GF-D8 (cell line): ENCODE results near the gene UBE3B.
A peak's percentile ranks its signal among the peaks of the same experiment; 100 is the strongest.

Experiments
- DNase-seq: peaks from one replicate; lab custom pipeline; 2025; lab: John Stamatoyannopoulos, UW

The UBE3B gene

DNA sequence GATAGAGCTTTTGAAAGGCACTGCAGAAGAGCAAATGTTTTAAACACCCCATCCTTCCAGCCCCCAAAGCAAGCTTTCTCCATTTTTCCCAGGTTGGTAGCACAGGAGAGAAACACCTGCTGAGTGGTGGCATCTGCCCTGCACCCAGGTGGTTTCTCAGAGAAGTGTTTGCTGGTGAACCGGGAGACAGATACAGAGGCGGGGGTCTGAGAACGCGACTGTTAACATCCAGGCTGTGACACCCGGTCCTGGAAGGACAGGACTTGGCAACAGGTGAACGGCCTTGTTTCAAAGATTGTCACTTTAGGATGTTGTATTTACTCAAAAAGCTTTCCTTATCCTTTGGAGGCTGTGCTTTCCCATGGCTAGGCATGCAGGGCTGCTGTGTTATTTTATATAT, 77.3 kb downstream of the UBE3B start:
- no peak for DNase-seq

DNA sequence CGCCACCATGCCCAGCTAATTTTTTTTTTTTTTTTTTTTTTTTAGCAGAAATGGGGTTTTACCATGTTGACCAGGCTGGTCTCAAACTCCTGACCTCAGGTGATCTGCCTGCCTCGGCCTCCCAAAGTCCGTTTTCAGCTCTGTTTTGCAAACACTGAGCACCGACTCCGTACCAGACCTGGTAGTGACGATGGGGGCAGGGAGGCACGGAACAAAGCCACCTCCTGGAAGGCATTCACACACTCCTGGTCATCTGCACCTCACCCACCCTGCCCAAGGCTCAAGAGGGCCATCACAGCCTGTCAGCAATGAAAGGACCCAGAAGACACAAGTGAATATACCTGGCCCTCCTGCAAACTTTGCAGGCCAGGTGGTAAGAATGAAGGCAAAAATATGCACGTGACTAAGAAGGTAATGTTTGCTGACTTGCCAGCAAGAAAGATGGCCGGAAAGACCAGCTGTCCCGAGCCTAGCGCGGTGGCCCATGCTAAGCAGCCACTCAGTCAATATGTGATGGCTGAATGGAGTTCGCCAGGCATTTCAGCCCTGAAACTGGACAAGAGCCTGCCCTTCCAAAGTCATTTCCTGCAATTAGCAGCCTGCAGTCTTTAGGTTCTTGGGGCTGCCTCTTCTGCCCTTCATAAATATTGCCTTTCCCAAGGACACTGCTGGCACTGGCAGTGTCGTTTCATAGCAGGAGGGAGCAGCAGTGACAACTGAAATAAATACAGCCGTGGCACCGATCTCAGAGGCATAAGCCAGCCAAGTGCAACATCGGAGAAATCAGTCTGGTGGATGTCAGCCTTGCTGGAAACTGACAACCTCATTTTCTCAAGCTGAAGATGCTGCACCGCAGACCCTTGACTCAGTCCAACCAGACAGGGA, 78.2 kb downstream of the UBE3B start:
- no peak for DNase-seq

DNA sequence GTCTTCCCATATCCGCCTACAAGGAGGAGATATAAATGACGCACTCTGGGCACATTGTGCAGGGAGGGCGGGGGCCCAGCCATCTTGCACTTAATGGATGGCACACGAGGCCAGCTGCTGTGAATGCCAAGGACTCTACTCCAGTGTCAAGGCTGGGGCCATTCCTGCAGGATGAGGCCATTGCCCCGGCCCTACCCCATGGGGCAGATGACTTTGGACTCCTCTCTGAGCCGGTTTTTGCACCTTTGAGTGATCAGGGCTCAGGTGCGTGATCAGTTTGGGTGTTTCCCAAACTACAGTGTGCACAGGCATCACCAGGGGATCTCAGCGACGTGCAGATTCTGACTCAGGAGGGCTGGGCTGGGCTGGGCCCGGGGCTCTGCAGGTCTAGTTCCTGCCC, 79.8 kb downstream of the UBE3B start:
- no peak for DNase-seq

DNA sequence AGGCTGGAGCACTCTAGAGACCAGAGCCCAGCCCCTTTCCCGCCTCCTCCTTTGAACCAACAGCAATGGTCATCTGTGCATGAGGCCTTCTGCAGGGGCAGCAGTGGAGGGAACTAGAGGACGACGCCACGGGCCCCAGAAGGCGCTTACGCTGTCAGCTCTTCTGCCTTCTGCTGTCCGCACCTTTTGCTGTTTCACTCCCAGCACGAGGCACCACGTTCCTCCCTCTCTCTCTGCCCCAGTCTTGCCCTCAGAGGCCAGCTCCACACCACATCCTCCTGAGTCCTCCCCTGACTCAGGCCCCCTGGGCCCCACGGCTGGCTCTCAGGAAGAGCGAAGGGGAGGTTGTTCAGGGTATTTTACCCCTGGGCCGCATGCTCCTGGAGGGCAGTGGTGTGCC, 80.4 kb downstream of the UBE3B start:
- no peak for DNase-seq

DNA sequence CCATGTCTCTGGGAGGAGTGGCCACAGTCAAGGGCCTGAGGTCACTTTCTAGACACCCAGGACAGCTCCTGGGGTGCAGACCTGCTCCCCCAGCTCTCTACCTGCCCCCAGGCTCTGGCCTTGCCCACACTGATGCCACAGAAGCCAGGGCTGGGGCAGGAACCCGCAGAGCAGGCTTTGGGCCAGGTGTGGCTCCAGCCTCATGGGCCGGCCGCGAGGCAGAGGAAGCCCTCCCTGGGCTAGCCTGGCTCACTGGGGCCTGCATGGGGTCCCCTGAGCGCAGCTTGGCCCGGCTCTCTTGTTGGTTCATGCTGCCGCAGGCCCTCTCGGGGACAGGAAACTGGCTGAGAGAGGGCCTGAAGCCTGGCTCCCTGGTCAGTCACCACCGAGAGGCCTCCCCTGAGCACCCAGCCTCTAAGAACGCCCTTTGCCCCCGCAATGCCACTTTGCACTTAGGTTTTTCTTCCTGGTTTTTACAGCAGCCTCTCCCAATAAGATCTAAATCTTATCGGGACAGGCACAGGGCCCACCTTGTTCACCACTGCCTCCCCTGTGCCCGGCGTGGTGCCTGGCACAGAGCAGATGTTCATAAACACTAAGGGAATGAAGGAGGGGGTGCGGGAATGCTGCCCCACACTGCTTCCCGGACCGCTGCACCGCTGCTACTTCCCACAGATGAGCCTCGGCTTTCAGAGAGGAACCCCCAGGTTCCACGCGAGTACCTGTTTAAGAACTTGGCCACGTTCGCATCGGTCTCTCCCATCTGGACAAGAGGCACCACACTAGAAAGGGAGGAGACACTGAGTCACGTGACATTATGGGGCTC, 81.2 kb downstream of the UBE3B start:
- DNase-seq: no peak

DNA sequence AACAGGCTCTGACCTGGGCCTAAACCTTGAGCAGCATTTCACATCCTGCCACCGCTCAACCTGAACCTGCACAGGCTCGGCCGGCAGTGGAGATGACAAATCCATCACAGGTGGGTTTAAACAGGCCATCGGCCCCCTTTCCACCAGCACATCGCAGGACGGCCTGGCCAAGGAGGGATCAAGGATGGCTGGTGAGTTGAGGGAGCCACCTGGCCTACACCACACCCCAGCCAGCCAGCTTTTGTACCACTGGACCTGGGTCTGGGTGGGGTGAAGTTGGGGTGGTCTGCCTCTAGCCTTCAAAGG, 81.7 kb downstream of the UBE3B start:
- no peak for DNase-seq

DNA sequence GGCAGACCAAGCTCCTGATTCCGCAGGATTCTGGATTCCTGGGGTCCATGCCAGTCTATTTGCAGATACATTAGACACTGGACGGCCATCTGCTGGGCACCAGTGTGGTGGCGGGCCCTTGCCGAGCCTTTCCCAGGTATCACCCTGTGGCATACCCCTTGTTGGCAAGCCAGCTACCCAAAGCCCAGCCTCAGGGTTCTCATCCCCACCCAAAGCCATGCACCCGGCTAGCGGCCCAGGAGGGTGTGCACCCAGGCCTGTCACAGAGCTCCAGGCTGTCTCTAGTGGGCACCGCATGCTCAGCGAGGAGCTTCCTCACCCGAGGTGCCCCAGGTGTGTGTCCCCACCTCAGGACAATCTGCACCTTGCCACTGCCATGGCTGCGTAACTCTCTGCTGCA, 82.2 kb downstream of the UBE3B start:
- DNase-seq: no peak

DNA sequence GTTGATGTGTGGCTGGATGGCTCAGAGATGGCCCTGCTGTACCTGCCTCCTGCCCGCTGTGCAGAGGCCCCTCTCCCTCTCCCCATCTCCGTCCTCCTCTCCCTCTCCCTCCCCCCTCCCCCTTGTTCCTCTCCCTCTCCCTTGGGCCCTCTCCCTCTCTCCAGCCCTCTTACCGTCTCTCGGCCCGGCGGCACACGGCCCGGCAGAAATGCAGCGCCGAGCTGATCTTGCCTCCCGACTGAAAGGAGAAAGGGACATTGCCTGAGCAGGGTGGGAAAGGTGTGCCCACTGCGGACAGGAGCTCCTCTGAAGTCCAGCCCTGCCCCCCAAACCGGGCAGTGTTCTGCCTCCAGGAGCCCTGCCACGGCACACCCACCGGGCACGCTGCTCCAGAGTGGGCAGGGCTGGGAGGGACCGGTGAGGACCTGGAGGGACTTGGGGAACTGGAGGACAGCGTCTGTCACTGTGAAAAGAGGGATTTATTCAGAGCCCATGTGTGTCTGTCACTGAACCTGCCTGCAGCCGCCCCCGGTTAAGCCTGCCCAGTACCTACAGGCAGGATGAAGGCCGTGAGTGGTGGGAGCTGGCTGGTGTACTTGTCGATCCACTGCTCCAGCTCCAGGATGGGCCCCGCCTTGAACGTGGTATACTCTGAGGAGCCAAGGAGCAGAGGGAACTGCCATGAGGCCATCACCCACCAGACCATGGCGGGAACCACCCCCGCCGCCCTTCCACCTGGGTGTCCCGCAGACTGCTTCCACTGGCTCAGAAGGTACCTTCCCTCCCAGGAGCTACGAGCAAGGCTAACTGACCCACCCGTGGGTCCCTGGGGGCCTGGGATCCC, 83.7 kb downstream of the UBE3B start:
- DNase-seq: no peak

DNA sequence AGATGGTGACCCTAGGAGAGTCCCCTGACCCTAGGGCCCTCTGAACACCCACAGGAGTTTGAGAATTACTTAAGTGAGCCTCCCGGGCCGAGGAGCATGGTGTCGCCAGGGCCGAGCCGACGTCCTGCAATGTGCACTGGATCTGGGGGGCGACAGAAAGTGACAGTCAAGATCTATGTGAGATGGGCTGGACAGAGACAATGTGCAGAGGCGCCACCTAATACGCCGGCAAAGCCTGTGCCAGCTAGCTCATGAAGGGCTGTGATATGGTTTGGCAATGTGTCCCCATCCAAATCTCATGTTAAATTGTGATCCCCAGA, 84.2 kb downstream of the UBE3B start:
- no peak for DNase-seq

DNA sequence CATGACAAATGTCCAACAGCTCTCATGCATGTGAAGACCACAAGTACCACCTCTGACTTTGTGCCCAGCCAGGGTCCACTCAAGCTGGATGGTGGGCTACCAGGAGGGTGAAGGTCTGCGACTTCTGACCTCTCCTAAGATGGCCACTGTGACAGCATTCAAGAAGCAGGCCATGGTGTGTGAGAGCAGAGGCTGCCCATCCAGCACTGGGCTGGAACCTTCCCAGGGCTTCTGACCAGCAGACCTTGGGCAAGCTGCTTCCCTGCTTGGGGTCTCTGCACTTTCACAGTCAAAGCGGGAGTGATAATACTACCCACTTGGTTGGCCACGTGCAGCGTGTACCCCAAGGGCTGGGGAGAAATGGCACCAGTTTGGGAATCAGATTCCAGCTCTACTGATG, 85.4 kb downstream of the UBE3B start:
- no peak for DNase-seq

DNA sequence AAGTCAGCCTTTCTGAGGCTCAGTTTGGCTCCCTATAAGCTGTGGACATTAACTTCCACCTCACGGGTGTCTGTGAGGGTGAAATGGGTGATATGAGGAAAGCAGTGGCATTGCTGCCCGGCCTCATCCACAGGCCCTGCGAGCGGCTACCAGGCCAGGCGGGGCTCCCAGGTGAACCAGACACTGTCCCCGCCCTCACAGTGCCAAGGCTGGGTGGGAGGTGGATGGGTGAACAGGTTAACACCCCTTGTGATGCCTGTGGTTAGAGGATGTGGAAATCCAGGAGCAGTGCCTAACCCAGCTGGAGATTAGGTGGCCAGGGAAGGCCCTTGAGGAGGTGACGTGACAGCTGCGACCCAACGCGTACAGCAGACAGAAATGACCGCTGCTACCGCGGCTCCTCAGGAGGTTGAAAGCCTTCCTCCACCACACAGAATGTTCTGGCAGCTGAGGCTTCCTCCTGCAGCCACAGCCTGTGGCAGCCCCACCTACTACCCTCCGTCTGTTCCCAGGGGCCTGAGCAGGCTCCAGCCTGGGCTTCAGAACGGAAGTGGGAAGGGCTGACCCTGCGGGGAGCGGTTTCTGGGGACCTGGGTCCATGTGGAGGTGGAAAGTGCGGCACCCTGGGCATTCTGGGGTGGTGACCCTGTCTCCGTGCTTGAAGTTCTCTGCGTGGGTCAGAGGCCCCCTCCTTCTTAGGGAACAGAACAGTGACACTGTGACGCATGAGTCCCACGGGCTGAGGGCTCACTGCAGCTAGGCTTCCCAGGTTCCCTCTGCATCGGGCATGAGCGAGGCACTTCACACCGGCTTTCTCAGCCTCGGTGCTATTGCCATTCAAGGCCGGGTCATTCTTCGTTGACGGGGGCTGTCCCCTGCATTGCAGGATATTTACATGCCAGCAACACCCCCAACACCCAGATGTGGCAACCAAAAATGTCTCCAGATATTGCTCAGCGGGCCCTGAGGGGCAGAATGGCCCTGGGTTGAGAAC, 86.2 kb downstream of the UBE3B start:
- DNase-seq: no peak

DNA sequence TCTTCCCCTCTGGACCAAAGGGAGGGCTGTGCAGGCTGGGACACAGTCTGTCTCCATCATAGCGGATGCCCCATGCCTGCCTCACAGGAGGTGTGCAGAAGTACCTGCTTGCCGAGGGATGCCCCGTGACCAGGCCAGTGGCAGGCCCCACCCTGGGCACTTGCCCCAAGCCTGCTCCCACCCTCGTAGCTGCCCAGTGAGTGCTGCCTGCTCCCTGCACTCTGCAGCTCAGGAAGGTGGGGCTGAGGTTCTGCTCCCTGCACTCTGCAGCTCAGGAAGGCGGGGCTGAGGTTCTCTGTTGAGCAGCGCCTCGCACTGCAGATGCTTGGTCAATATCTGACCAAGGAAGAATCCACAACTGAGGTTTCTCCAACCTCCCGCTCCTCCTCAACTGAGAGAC, 89.0 kb downstream of the UBE3B start:
- no peak for DNase-seq

DNA sequence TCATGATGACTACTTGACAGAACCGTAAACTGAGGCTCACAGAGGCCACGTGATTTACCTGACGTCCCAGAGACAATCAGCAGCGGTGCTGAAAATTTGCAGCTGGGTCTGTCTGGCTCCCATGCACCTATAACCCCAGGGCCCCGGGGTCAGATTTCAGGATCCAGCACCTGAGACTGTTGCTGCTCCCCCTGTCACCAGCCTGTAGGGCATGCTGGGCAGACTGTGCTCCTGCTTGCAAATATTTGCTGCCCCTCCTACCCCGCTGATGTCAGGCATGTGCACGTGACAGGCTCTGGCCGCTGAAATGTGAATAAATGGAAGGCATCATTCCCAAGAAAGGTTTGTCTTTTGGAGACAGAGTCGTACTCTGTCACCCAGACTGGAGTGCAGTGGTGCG, 89.9 kb downstream of the UBE3B start:
- no peak for DNase-seq

DNA sequence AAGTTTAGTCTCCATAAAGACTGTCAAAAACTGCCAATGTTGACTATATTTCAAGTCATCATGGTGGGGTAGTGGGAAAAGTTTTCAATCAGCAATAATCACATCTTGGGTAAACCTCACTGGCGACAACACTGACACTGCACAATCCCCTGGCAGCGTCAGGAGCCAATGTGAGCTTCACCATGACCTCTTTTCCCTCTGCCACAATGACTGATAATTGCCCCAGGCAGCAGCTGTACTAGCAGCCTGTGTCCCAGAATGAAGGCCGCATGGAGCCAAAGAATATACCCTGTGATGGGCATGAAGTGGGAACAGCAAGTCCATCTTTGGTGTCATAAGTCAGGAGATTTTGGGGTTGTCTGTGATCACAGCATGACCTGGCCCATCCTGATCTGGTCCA, 90.5 kb downstream of the UBE3B start:
- DNase-seq: no peak

DNA sequence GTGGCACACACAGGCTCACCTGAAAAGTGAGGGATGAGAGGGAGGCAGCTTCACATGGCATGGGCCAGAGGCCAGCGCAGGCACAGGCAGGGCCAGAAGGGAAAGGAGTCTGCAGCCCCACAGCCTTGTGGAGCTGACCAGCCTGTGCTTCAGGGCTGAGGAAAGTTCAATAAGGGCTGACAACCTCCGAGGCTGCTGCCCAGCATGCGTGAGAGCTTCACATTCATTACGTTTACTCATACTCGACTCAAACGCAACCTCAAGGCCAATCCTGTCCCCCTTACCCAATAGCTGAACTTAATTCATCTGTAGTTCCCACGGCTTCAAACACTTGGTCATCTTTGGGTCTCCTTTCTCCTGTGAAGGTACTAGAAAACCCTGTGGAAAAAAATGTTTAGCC, 91.1 kb downstream of the UBE3B start:
- DNase-seq: no peak

DNA sequence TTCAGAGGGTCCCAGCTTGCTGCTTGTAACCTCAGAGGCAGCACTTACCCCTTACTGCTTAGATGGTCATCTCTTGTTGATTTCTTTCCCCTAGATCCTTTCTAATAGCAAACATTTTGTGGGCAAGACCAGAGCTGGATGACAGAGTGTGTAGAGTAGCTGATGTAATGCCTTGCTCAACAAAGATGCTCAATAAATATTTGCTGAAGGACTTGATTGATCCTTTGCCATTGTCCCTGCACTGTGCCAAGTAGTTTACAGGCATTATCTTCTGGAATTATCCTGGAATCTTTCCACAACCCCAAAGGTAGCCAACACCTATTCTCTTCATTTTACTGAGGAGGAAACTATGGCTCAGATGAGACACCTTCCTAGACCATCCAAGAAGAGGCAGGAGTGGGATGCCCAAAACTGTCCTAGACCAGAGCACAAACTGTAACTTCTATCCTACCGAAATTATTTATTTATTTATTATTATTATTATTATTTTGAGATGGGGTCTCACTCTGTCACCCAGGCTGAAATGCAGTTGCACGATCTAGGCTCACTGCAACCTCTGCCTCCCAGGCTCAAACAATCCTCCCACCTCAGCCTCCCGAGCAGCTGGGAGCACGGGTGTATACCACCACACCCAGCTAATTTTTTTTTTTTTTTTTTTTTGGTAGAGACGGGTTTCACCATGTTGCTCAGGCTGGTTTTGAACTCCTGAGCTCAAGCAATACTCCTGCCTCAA, 94.5 kb downstream of the UBE3B start:
- no peak for DNase-seq

DNA sequence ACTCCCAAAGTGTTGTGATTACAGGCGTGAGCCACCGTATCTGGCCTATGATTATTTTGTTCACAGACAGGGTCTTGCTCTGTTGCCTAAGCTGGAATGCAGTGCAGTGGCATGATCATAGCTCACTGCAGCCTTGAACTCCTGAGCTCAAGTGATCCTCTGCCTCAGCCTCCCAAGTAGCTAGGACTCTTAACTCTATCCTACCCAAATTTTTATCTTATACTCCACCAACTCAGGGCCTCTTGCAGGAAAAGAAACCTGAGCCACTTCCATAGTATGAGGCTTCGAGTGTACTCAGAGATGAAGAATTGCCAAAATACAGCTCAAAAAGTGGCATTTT, 95.0 kb downstream of the UBE3B start:
- DNase-seq: no peak

DNA sequence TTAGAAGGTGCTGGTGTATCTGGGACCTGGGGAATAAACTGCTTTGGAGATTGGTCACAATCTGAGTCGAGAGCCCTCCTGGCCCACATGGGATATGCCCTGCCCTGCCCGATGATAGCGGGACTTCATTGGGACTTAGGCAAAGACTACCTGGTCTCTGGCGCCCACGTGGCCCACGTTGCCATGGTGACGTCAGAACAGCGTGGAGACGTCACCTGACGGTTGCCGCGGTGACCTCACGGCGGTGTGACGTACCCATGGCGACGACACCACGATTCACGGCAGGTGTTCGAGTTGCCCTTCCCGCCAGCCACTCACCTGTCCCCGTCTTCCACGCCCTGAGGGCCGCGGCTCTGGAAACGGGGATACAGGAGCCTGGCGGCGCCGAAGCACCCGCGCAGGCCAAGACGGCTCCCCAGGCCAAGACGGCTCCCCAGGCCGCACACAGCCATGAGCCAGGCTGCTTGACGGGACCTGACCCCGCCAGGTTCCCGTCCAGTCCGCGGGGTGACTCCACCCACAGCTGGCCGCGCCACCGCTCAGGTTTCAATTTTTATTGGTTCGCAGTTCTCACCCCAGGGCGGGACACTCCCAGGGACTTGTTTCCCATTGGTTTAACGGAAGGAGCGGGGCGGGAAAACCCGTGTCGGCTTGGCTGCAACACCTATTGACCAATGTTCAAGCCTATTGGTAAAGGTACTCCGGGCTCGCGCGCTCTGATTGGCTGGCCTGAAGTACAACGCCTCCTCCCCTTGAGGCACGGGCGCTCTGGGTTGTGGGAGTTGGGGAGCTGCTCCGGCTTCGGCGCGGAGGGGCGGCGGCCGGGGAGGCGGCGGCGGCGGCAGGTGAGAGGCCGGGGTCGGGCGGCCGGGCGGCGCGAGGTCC, 95.8 kb downstream of the UBE3B start, which contains the start of the genes MMAB and MVK:
Gene MMAB, minus strand, starts transcription at position 476 of the 885 bp plus-strand sequence. Its CDS starts 24 bp downstream, at position 452.
Gene MVK, plus strand, starts transcription at position 766 of the 885 bp plus-strand sequence. CDS start 1,029 bp downstream, outside the sequence.
- DNase-seq: peak; percentile 99

DNA sequence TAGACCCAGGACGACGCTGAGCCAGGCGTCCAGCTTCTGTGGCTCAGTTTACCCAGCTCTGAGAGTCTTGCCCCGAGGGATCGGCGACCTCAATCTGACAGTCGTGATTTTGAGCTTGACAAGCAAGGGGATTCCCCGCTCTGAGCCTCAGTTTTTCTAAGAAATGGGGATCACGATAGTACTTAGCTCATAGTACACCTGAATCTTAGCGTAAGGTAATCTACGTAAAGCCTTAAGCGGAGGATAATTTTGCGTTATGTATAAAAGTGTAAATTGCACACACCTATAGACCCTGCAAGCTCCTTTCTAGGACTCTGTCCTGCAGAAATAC, 96.4 kb downstream of the UBE3B start:
- DNase-seq: no peak

DNA sequence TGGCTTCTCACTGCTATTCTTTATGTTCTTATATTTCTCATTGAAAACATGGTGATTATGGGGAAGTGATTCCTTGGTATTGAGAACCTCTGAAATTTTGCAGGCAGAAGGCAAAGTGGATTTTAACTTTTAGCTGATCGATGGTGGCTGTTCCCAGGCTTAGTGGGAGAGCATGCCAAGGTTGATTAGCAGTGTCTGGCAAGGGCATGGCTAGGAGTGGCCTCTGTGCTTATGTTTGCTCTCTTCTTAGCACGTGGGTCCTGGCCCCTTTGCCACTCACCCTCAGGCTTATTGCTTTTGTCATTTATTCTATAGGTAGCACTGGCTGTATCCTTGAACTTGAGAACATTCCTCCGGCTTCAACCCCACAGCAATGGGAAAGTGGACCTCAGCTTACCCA, 98.2 kb downstream of the UBE3B start:
- DNase-seq: no peak
